ENCODE results near the gene GLT1D1.

DNA sequence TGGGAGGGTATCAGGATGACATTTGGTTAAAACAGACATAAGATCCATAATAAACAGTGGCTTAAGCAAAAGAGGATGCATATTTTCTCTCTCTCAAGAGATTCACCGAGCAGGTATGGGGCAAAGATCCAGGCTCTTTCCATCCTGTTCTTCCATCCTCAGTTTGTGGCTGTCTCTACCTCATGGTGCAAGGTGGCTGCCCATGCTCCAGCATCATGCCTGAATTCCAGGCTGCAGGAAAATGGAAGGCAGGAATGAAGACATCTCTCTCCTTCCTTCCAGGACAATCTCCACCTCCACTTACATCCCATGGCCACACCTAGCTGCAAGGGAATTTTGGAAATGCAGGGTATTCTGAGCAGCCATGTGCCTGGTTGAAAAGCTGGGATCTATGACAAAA, 136.0 kb downstream of the GLT1D1 start:
- TF ChIP-seq, protein P1, sequence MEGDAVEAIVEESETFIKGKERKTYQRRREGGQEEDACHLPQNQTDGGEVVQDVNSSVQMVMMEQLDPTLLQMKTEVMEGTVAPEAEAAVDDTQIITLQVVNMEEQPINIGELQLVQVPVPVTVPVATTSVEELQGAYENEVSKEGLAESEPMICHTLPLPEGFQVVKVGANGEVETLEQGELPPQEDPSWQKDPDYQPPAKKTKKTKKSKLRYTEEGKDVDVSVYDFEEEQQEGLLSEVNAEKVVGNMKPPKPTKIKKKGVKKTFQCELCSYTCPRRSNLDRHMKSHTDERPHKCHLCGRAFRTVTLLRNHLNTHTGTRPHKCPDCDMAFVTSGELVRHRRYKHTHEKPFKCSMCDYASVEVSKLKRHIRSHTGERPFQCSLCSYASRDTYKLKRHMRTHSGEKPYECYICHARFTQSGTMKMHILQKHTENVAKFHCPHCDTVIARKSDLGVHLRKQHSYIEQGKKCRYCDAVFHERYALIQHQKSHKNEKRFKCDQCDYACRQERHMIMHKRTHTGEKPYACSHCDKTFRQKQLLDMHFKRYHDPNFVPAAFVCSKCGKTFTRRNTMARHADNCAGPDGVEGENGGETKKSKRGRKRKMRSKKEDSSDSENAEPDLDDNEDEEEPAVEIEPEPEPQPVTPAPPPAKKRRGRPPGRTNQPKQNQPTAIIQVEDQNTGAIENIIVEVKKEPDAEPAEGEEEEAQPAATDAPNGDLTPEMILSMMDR (IDR thresholded peaks at IDR 0.05 in 8 of 11, conservative IDR thresholded peaks at IDR 0.05 in 3 of 11), result no peak
- no peak for TF ChIP-seq POLR2A (IDR thresholded peaks at IDR 0.05)
- no peak for TF ChIP-seq POLR2AphosphoS5 (IDR thresholded peaks at IDR 0.05)

Measured in spleen (tissue), 7 donors.